BJ (cell line): ENCODE measurements around the gene EXD3. TPM values are rescaled to one million over a fixed set of nuclear protein-coding genes. Genes with fewer than 3 reads are reported as not detected.

Experiments used
- CTCF ChIA-PET: fragments of 350-600 bp; formaldehyde crosslinking; extraction: SDS; loops from one replicate; lab custom pipeline; 2021; ENCODE audit warnings: antibody characterized with exemption, inconsistent platforms; lab: Yijun Ruan, JAX
- POLR2A ChIA-PET: fragments of 300-600 bp; sonication (Branson Sonifier 250); formaldehyde crosslinking; extraction: SDS; loops from one replicate; lab custom pipeline; 2021; ENCODE audit warnings: antibody characterized with exemption; lab: Charles Lee
- DNase-seq: peaks from one replicate; pipeline ENCODE4 v3.0.0-alpha.2; 2011; ENCODE audit warnings: low read depth
- H3K27me3 ChIP-seq: 2 replicates; pipeline ENCODE4 v1.6.0; 2011; ENCODE audit warnings: low read length; ENCODE audit not compliant: control insufficient read depth, insufficient read depth
- H3K36me3 ChIP-seq: 2 replicates; pipeline ENCODE4 v1.5.1; 2011; ENCODE audit warnings: low read length; ENCODE audit not compliant: control insufficient read depth, insufficient read depth
- H3K4me3 ChIP-seq: 2 replicates; pipeline ENCODE4 v1.5.1; 2011; ENCODE audit warnings: low read depth, mild to moderate bottlenecking, control low read depth, low read length
- polyA plus RNA-seq: library from polyadenylated mRNA; depleted of rRNA; stranded (reverse); fragments of >200 nt; gene quantifications from 2 replicates; pipeline ENCODE4 v1.2.3, GENCODE V29; 2011
- TF ChIP-seq, protein P1 (sequence below): IDR thresholded peaks from 2 replicates; pipeline ENCODE4 v1.5.1; 2011; ENCODE audit warnings: low read depth, mild to moderate bottlenecking, control low read depth, inconsistent platforms, low read length, moderate library complexity; ENCODE audit not compliant: insufficient read depth

Gene EXD3
- polyA plus RNA-seq, 1 experiment = 5.4 TPM

DNA sequence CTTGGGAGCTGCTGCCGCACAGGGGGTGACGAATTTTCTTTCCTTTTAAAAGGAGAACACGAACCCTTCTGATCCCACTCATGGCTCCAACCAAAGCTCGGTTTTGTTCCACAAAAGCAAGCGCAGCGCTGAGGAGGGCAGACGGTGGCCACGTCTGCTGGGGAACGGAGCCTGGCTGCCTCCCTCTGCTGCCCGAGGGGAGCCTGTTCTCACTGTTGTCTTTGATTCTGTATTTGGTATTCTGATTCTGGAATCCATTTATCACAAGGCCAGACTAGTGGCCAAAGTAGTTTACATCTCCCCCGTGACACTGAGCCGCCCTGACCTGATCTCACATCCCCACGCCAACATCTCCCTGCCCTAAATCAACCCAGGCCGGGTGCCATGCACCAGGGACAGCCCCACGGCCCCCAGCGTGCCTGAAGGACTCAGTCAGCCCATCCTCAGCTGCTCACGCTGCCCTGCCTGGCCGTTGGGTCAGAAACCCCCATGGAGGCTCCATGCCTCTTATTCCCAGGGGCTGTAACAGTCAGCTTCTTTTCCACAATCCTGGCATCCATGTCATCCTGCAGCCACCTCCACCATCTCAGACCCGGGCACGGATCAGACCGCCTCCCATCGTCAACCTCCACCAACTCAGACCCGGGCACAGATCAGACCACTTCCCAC lies 42.9 kb upstream of the EXD3 start:
- no peak for DNase-seq
- TF ChIP-seq, protein P1, sequence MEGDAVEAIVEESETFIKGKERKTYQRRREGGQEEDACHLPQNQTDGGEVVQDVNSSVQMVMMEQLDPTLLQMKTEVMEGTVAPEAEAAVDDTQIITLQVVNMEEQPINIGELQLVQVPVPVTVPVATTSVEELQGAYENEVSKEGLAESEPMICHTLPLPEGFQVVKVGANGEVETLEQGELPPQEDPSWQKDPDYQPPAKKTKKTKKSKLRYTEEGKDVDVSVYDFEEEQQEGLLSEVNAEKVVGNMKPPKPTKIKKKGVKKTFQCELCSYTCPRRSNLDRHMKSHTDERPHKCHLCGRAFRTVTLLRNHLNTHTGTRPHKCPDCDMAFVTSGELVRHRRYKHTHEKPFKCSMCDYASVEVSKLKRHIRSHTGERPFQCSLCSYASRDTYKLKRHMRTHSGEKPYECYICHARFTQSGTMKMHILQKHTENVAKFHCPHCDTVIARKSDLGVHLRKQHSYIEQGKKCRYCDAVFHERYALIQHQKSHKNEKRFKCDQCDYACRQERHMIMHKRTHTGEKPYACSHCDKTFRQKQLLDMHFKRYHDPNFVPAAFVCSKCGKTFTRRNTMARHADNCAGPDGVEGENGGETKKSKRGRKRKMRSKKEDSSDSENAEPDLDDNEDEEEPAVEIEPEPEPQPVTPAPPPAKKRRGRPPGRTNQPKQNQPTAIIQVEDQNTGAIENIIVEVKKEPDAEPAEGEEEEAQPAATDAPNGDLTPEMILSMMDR = no peak
- no peaks in the 10 kb centered on the region for H3K36me3 ChIP-seq
- H3K27me3 ChIP-seq = no peaks in the 10 kb centered on the region
- POLR2A ChIA-PET = no interaction called here
- CTCF ChIA-PET = no interaction called here
- H3K4me3 ChIP-seq = no peak overlapping the region

DNA sequence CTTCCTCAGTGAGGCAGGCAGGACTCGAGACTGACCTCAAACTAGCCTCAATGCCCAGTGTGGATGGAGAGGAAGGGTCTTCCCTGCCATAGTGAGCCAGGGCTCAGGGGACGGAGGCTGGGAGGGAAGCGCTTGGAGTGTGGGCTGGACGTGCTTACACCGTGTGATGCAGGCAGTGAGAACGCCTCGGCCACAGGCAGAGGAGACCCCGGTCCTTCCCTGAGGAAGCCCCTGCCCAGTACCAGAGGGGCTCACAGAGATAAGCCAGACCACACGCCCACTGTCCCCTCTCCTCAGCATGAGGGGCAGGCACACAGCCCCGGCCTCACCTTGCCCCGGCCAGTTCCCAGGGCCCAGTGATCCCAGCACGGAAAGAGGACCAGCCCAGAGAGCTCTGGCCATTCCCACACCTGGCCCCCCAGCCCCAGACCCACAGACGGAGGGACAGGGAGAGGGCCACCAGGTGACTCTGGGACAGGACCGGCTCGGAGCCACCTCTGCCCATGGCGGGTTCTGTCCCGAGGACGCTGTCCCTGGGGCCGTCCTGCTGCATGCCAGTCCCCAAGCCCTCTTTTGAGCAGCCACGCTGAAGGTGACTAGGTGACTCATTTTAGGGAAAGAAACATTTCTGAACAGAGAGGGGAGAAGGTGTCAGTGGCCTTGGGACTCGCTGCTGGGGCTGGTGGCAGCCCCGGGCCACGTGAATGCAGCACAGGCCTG lies 42.2 kb upstream of the EXD3 start:
- Histone ChIP-seq H3K36me3 (no peaks in the 10 kb centered on the region), H3K27me3 (no peaks in the 10 kb centered on the region), H3K4me3 (no peak overlapping the region)
- TF ChIP-seq, protein P1 = no peak
- POLR2A ChIA-PET = no interaction called here
- DNase-seq = no peak
- CTCF ChIA-PET = no interaction called here

DNA sequence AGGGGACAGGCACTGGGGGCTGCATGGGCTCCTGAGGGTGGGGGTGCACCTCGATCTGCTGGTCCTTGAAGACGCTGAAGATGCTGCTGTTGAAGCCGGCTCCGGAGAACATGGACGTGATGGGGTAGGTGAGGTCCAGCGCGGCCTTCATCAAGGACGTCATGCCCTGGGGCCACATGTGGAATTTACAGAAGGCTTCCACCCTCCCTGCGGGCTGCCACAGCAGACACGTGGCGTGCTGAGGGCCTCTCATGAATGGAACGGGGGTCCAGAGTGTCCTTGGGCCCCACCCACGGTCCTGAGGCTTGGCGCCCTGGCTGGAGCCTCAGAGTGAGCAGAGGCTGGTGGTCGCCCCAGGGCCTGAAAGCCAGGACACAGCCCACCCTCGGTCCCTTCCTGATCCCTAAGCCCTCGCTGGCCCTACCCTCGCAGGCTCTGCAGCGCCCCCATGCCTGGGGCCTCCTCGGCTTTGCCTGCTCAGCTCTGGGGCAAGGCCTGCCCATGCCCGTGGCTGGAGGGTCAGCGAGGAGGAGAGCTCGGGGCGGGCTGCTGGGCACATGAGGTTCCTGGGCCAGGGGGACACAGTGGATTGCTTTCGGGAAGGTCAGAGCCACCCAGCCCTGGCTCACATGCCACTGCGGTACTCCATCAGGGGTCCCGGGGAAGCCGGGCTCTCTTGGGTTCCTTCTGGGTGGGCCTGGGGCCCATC lies 41.5 kb upstream of the EXD3 start:
- CTCF ChIA-PET = no interaction called here
- Histone ChIP-seq H3K4me3 (no peak overlapping the region), H3K27me3 (no peaks in the 10 kb centered on the region), H3K36me3 (no peaks in the 10 kb centered on the region)
- no peak for DNase-seq
- TF ChIP-seq, protein P1 = no peak
- POLR2A ChIA-PET = no interaction called here

DNA sequence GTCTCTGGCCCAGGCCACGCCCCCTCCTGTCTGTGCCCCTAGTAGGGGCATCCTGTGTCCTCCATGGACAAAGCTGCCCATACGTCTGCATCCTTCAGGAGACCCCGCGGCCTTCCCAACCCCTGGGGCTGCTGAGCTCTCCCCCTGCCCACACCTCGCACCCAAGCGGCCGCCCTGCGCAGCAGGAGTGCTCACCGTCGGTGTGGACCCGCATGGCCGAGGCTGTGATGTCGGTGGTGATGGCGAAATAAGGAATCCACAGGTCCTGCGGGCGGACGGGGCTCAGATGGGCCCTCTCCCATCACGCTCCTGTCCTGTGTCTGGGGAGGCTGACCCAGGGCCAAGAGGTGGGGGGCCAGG lies 40.9 kb upstream of the EXD3 start:
- Histone ChIP-seq H3K27me3 (no peaks in the 10 kb centered on the region), H3K36me3 (no peaks in the 10 kb centered on the region), H3K4me3 (no peak overlapping the region)
- DNase-seq = no peak
- TF ChIP-seq, protein P1 = no peak
- ChIA-PET POLR2A (no interaction called here), CTCF (no interaction called here)

DNA sequence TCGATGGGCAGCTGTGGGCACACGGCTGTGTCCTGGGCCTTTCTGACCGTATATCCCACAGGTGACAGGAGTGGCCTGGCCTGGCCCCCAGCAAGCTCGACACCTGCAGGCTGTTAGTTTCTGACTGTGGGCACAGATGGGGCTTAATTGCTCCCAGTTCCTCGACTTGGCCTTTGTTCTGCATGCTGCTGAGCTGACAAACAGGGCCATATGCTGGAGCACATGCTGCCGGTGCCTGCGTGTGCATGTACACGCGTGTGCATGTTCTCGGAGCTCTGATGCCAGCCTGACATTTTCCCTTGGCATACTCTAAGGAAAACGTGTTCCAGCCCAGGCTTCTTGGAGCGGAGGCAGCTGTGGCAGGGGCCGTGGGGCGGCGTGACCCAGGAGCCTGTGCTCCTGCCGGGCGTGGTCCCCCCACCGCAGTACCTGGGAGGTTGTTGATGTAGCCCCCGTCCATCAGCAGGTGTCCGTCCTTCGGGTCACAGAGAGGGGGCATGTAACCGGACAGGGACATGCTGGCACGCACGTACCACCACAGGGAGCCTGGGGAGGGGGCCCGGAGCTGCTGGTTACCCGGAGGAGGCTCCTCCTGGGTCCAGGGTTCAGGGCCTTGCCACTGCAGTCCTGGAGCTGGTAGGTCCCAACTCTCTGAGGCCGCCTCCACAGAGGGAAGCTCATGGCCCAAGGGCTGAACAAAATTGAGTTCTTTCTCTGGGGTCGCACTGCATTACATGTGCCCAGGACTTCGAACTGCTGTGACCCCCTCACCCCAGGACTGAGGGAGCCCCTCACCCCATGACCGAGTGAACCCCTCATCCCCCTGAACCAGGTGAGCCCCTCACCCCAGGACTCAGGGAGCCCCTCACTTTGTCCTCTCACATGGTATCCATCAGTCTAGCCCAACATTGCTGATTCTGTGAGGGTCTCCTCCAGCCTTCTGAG lies 40.3 kb upstream of the EXD3 start:
- no peak overlapping the region for H3K4me3 ChIP-seq
- DNase-seq = no peak
- ChIA-PET POLR2A (no interaction called here), CTCF (no interaction called here)
- H3K36me3 ChIP-seq = no peaks in the 10 kb centered on the region
- H3K27me3 ChIP-seq = no peaks in the 10 kb centered on the region
- TF ChIP-seq, protein P1 = no peak
